GM20431 (cell line): ENCODE results near the gene TSPAN13.

Experiments used
- in situ Hi-C: fragments of 300-500 bp; cut with MseI, MboI; formaldehyde crosslinking; loops from one replicate; pipeline ENCODE4 v1.15.0; 2020; ENCODE audit warnings: low sequenced_read_pairs; ENCODE audit not compliant: unreplicated experiment

The TSPAN13 gene

GRCh38 chr7:16753102-16753931, at the start of gene TSPAN13:
TSS of gene TSPAN13 (plus strand) at chr7:16753755. CDS start at chr7:16753968, 213 bp downstream.
- in situ Hi-C loops = no loop called here

- in situ Hi-C loops = no loop called here
These were observed 45.0 kb upstream of the TSPAN13 start for GRCh38 chr7:16708511-16708910.

GRCh38 chr7:16708980-16709379, 44.6 kb upstream of the TSPAN13 start:
- in situ Hi-C loops = no loop called here

- in situ Hi-C loops = no loop called here
These were observed 42.9 kb upstream of the TSPAN13 start for GRCh38 chr7:16710651-16711050.

- in situ Hi-C loops = no loop called here
These were observed 41.8 kb upstream of the TSPAN13 start for GRCh38 chr7:16711730-16712129.

- in situ Hi-C loops = no loop called here
These were observed 40.6 kb upstream of the TSPAN13 start for GRCh38 chr7:16712916-16713315.

GRCh38 chr7:16715928-16716327, 37.6 kb upstream of the TSPAN13 start:
- in situ Hi-C loops = no loop called here

- in situ Hi-C loops = no loop called here
These were observed 35.4 kb upstream of the TSPAN13 start for GRCh38 chr7:16718111-16718656.

- in situ Hi-C loops = no loop called here
These were observed 33.9 kb upstream of the TSPAN13 start for GRCh38 chr7:16719699-16720098.

GRCh38 chr7:16721541-16721940, 32.0 kb upstream of the TSPAN13 start:
- in situ Hi-C loops = no loop called here

GRCh38 chr7:16724344-16724743, 29.2 kb upstream of the TSPAN13 start:
- in situ Hi-C loops = no loop called here

- in situ Hi-C loops = no loop called here
These were observed 27.4 kb upstream of the TSPAN13 start for GRCh38 chr7:16726189-16726588.

GRCh38 chr7:16727736-16728135, 25.8 kb upstream of the TSPAN13 start:
- in situ Hi-C loops = no loop called here

GRCh38 chr7:16728811-16729210, 24.7 kb upstream of the TSPAN13 start:
- in situ Hi-C loops = no loop called here

- in situ Hi-C loops = no loop called here
These were observed 24.0 kb upstream of the TSPAN13 start for GRCh38 chr7:16729541-16729940.

GRCh38 chr7:16730937-16731336, 22.6 kb upstream of the TSPAN13 start:
- in situ Hi-C loops = no loop called here

- in situ Hi-C loops = no loop called here
These were observed 20.7 kb upstream of the TSPAN13 start for GRCh38 chr7:16732828-16733227.

GRCh38 chr7:16734148-16734726, 19.3 kb upstream of the TSPAN13 start:
- in situ Hi-C loops = no loop called here

- in situ Hi-C loops = no loop called here
These were observed 18.5 kb upstream of the TSPAN13 start for GRCh38 chr7:16735020-16735419.

- in situ Hi-C loops = no loop called here
These were observed 15.4 kb upstream of the TSPAN13 start for GRCh38 chr7:16738011-16738688.
